ENCODE measurements around the gene PIK3C3. TPM values are rescaled to one million over a fixed set of nuclear protein-coding genes. Genes with fewer than 3 reads are reported as not detected.
"Not testable (repeated sequence)": the region's sequence is repeated elsewhere in the genome, so short reads cannot be mapped to it uniquely, and the experiment has no call there.

PIK3C3 gene
- total RNA-seq, 1 donor from 2014 or later, result 65.3 TPM

GRCh38 chr18:42107691-42108450 lies 152.8 kb downstream of the PIK3C3 start:
- no peak for ATAC-seq (ENCODE audit: low read depth)
- Mint-ChIP-seq H3K27ac (no peak overlapping the region), H3K4me1 (peaks cover 1% of the 10 kb centered on the region), H3K9me3 (no peaks in the 10 kb centered on the region), H3K36me3 (ENCODE audit: low read depth) (no peaks in the 10 kb centered on the region), H3K27me3 (no peaks in the 10 kb centered on the region), H3K4me3 (no peak overlapping the region)
- no peak for DNase-seq
- TF ChIP-seq CTCF (IDR thresholded peaks at IDR 0.05), result no peak
- intact Hi-C loops (cut with micrococcal nuclease), result no loop called here
- CTCF ChIA-PET, result no interaction called here
- POLR2A ChIA-PET, result no interaction called here

- CTCF ChIA-PET, result interaction anchor here (3.0 kb wide), 1 partner anchor 1160 kb away, joined by 68 read pairs; no protein-coding TSS in a partner anchor
- H3K4me3 Mint-ChIP-seq, result not testable (repeated sequence)
- peaks cover 15% of the 10 kb centered on the region for H3K4me1 Mint-ChIP-seq
These were observed 157.1 kb downstream of the PIK3C3 start for GRCh38 chr18:42112147-42112546.

GRCh38 chr18:42112657-42113420 lies 157.8 kb downstream of the PIK3C3 start:
- POLR2A ChIA-PET, result no interaction called here
- H3K36me3 Mint-ChIP-seq (ENCODE audit: low read depth), result no peaks in the 10 kb centered on the region
- CTCF ChIA-PET, result interaction anchor here (0.6 to 3.0 kb wide), 6 partner anchors 9 to 1479 kb away, joined by 3 to 68 read pairs (median 14); no protein-coding TSS in a partner anchor
- no peak for TF ChIP-seq CTCF (IDR thresholded peaks at IDR 0.05)
- intact Hi-C loops (cut with micrococcal nuclease), result loop anchor here (5.0 kb wide), 1 partner anchor 184 kb away; no protein-coding TSS in a partner anchor
- ATAC-seq (ENCODE audit: low read depth) (no peak), DNase-seq (no peak)
- peaks cover 15% of the 10 kb centered on the region for H3K4me1 Mint-ChIP-seq
- H3K27ac Mint-ChIP-seq, result no peak overlapping the region
- no peaks in the 10 kb centered on the region for H3K27me3 Mint-ChIP-seq
- H3K4me3 Mint-ChIP-seq, result no peak overlapping the region
- H3K9me3 Mint-ChIP-seq, result no peaks in the 10 kb centered on the region

More at GRCh38 chr18:42112147-42112546, 157.1 kb downstream of the PIK3C3 start:
- intact Hi-C loops (cut with micrococcal nuclease), result loop anchor here (5.0 kb wide), 1 partner anchor 185 kb away; no protein-coding TSS in a partner anchor
- DNase-seq; POLR2A ChIA-PET; H3K9me3 Mint-ChIP-seq; ATAC-seq (ENCODE audit: low read depth); H3K27me3 Mint-ChIP-seq; H3K27ac Mint-ChIP-seq; H3K36me3 Mint-ChIP-seq (ENCODE audit: low read depth): not testable (repeated sequence)

- Mint-ChIP-seq H3K4me3 (no peak overlapping the region), H3K27me3 (no peaks in the 10 kb centered on the region), H3K27ac (no peak overlapping the region), H3K36me3 (ENCODE audit: low read depth) (no peaks in the 10 kb centered on the region), H3K4me1 (peaks cover 15% of the 10 kb centered on the region), H3K9me3 (no peaks in the 10 kb centered on the region)
- intact Hi-C loops (cut with micrococcal nuclease), result loop anchor here (1.0 to 5.0 kb wide), 3 partner anchors 161 to 1158 kb away; no protein-coding TSS in a partner anchor
- DNase-seq, result no peak
- no peak for ATAC-seq (ENCODE audit: low read depth)
- ChIA-PET CTCF (interaction anchor here (0.6 to 3.0 kb wide), 20 partner anchors 8 to 1478 kb away, joined by 3 to 68 read pairs (median 6); no protein-coding TSS in a partner anchor), POLR2A (no interaction called here)
- no peak for TF ChIP-seq CTCF (IDR thresholded peaks at IDR 0.05)
These were observed 158.6 kb downstream of the PIK3C3 start for GRCh38 chr18:42113529-42114191.

GRCh38 chr18:42114310-42114943 lies 159.4 kb downstream of the PIK3C3 start:
- peak; percentile 85 for TF ChIP-seq CTCF (IDR thresholded peaks at IDR 0.05)
- ChIA-PET POLR2A (no interaction called here), CTCF (interaction anchor here (0.7 to 3.0 kb wide), 20 partner anchors 10 to 1477 kb away, joined by 3 to 68 read pairs (median 6); no protein-coding TSS in a partner anchor)
- ATAC-seq (ENCODE audit: low read depth) (peak; percentile 65), DNase-seq (no peak)
- H3K4me3 Mint-ChIP-seq, result no peak overlapping the region
- intact Hi-C loops (cut with micrococcal nuclease), result loop anchor here (1.0 to 5.0 kb wide), 3 partner anchors 160 to 1157 kb away; no protein-coding TSS in a partner anchor
- no peaks in the 10 kb centered on the region for H3K9me3 Mint-ChIP-seq
- H3K27me3 Mint-ChIP-seq, result no peaks in the 10 kb centered on the region
- H3K4me1 Mint-ChIP-seq, result peaks cover 15% of the 10 kb centered on the region
- H3K27ac Mint-ChIP-seq, result no peak overlapping the region
- no peaks in the 10 kb centered on the region for H3K36me3 Mint-ChIP-seq (ENCODE audit: low read depth)
